Muscle of leg (tissue), 11 donors: ENCODE data around the gene PROX1. TPM values are rescaled to one million over a fixed set of nuclear protein-coding genes. Genes with fewer than 3 reads are reported as not detected.

Source experiments
- DNase-seq: peaks from one replicate; pipeline ENCODE4 v3.0.0; 2013
- H3K27ac ChIP-seq: one replicate; pipeline ENCODE4 v1.5.1; 2013; ENCODE audit warnings: mild to moderate bottlenecking, low read length, control low read depth
- H3K27me3 ChIP-seq: one replicate; pipeline ENCODE4 v1.6.1; 2013; ENCODE audit warnings: low read length; ENCODE audit not compliant: control insufficient read depth, insufficient read depth
- H3K36me3 ChIP-seq: one replicate; pipeline ENCODE4 v1.6.1; 2013; ENCODE audit warnings: low read length; ENCODE audit not compliant: control insufficient read depth, insufficient read depth
- H3K4me1 ChIP-seq: one replicate; pipeline ENCODE4 v1.6.1; 2013; ENCODE audit warnings: low read length; ENCODE audit not compliant: control insufficient read depth, insufficient read depth
- H3K4me3 ChIP-seq: one replicate; pipeline ENCODE4 v1.5.1; 2013; ENCODE audit warnings: low read length, control low read depth
- H3K9me3 ChIP-seq: replicated peaks from 2 replicates; pipeline ENCODE4 v1.6.1; 2013; ENCODE audit warnings: low read depth, low read length; ENCODE audit not compliant: control insufficient read depth
- WGBS: methylation state at CpG from one replicate; pipeline ENCODE4 v1.1.5; 2013; ENCODE audit warnings: missing lambda C conversion rate; ENCODE audit not compliant: insufficient coverage; 5-methylcytosine and 5-hydroxymethylcytosine counted together
- polyA plus RNA-seq, 8 donors: library from polyadenylated mRNA; unstranded; fragments of 120-200 nt; gene quantifications; one replicate each; pipeline versions ENCODE4 v1.2.1 to v1.2.3, GENCODE V29; 2013; ENCODE audit warnings: inconsistent platforms in 1 of 8, low replicate concordance in 1 of 8; ENCODE audit not compliant: insufficient read length in 8 of 8, insufficient read depth in 1 of 8
- total RNA-seq: library from RNA; stranded (reverse); fragments of 120-200 nt; gene quantifications from one replicate; pipeline ENCODE4 v1.2.4, GENCODE V29; 2013

The PROX1 gene
- total and polyA plus RNA-seq, 9 donors, result 6.5 to 13.8 (median 10.5) TPM

- Histone ChIP-seq H3K4me3 (no peak overlapping the region), H3K36me3 (no peaks in the 10 kb centered on the region), H3K9me3 (no peaks in the 10 kb centered on the region), H3K27ac (no peak overlapping the region), H3K4me1 (no peaks in the 10 kb centered on the region), H3K27me3 (no peaks in the 10 kb centered on the region)
- WGBS, result 72% methylated on average over 2 of the region's 2 CpGs
- no peak for DNase-seq
These were observed 26.8 kb upstream of the PROX1 start for GRCh38 chr1:213960963-213961362.

DNA sequence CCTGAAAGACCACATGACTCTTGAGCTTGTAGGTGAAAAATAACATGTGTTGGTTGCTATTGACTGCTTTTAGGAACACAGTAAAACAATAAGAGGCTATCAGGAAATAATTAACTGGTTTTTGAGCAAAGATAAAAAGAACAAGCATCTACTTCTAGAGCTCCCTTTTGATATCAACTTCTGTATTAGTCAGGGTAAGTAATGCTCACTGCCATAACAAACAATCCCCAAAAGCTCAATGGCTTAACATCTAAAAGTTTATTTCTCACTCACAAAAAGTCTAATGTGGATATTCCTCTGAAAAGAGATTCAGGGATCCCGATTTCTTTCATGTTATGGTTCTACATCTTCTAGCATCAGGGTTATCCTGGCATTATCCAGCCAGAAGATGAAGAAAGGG lies 25.3 kb upstream of the PROX1 start:
- no peak for DNase-seq
- no peaks in the 10 kb centered on the region for H3K9me3 ChIP-seq
- no peaks in the 10 kb centered on the region for H3K27me3 ChIP-seq
- no peak overlapping the region for H3K27ac ChIP-seq
- no peak overlapping the region for H3K4me3 ChIP-seq
- H3K36me3 ChIP-seq, result no peaks in the 10 kb centered on the region
- no peaks in the 10 kb centered on the region for H3K4me1 ChIP-seq
- WGBS, result no CpG with 5 or more reads among the region's 1 CpG

- H3K4me1 ChIP-seq, result no peaks in the 10 kb centered on the region
- no peaks in the 10 kb centered on the region for H3K36me3 ChIP-seq
- no peak overlapping the region for H3K27ac ChIP-seq
- H3K27me3 ChIP-seq, result no peaks in the 10 kb centered on the region
- H3K4me3 ChIP-seq, result no peak overlapping the region
- no peaks in the 10 kb centered on the region for H3K9me3 ChIP-seq
- no CpG with 5 or more reads among the region's 5 CpGs for WGBS
- DNase-seq, result no peak
These were observed 21.7 kb upstream of the PROX1 start for GRCh38 chr1:213966122-213966521.

DNA sequence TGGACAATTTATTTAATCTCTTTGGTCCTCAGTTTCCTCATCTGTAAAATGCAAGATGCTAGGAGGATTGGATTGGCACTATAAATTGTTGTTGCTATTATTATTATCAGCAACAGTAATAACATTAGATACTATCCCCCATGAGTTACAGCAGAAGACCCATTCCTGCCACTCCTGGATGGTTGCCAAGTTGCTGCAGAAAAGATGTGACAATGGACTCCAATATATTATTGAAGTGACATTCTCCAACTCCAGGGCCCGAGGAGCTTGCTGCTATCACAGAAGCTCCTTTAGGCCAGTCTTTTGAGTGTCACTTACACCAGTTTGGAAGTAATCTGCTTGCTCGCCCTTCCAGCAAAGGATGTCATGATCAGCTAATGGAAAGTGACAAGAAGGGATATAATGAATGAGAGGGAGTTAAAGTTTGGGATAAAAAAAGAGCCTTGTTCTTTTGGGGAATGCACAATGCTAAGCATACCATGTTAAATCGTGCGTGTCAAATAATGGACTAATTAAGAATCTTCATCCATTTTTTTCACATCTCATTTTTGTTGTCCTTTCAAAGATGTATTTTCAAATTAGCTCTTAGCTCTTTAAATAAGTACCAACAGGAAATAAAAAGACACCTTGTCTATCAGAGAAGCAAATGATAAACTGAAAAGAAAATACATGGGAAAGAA lies 19.5 kb upstream of the PROX1 start:
- H3K27me3 ChIP-seq, result no peaks in the 10 kb centered on the region
- H3K4me3 ChIP-seq, result no peak overlapping the region
- H3K4me1 ChIP-seq, result no peaks in the 10 kb centered on the region
- 100% methylated on average over 1 of the region's 4 CpGs for WGBS
- DNase-seq, result no peak
- no peak overlapping the region for H3K27ac ChIP-seq
- H3K36me3 ChIP-seq, result no peaks in the 10 kb centered on the region
- no peaks in the 10 kb centered on the region for H3K9me3 ChIP-seq

DNA sequence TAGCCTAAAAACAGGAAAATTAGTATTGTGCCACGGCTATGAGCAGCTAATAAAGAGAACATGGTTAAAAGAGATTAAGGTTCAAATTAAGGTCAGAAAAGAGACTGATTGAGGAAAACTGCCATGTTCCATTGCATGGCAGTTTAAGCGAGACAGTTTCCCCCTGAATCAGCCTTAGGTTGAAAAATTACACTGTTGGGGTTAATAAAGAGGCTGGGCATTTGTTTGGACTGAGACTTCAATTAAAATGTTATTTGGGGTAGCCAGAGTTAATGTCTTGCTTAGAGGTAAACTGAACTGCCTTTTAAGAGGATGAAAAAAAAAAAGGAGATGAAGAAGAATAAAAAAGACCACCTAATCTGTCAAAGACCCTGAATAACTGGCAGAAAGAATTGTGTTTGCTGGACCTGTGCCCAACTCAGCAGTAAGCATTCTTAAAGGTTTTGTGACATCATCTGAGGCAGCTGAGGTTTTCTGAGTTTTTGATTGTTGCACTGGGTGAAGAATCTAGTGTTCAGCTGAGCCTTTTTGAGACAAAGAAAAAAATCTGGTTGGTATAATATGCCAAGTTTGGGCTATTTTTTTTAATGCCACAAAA lies 17.7 kb upstream of the PROX1 start:
- H3K36me3 ChIP-seq, result no peaks in the 10 kb centered on the region
- no peak overlapping the region for H3K27ac ChIP-seq
- no peak overlapping the region for H3K4me3 ChIP-seq
- 46% methylated on average over 2 of the region's 2 CpGs for WGBS
- H3K4me1 ChIP-seq, result no peaks in the 10 kb centered on the region
- no peaks in the 10 kb centered on the region for H3K27me3 ChIP-seq
- no peak for DNase-seq
- H3K9me3 ChIP-seq, result no peaks in the 10 kb centered on the region

DNA sequence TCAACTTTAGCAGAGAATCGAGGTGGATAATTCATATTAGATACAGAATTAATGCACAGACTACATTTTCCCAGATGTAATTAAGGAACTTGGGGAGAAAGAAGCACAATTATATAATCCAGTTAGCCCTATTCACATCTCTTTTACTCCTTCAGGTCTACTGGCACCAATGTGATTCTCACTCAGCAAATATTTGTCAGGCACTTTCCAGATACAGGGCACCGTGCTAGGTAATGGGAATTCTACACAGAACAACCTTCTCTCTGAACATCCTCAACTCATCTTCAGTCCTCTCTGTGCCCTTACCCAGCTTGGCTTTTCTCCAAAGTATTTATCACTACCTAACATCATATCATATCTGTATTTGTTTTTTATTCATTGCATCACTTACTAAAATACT lies 15.6 kb upstream of the PROX1 start:
- no peak for DNase-seq
- Histone ChIP-seq H3K27me3 (peaks cover 4% of the 10 kb centered on the region), H3K27ac (no peak overlapping the region), H3K4me3 (no peak overlapping the region), H3K9me3 (no peaks in the 10 kb centered on the region), H3K36me3 (no peaks in the 10 kb centered on the region), H3K4me1 (no peaks in the 10 kb centered on the region)
- 63% methylated on average over 1 of the region's 2 CpGs for WGBS

- no peaks in the 10 kb centered on the region for H3K4me1 ChIP-seq
- no peaks in the 10 kb centered on the region for H3K36me3 ChIP-seq
- H3K4me3 ChIP-seq, result no peak overlapping the region
- no peak overlapping the region for H3K27ac ChIP-seq
- peaks cover 12% of the 10 kb centered on the region for H3K27me3 ChIP-seq
- H3K9me3 ChIP-seq, result no peaks in the 10 kb centered on the region
- no CpG with 5 or more reads among the region's 1 CpG for WGBS
- DNase-seq, result no peak
These were observed 14.6 kb upstream of the PROX1 start for GRCh38 chr1:213973129-213973528.

GRCh38 chr1:213976665-213977485 lies 10.9 kb upstream of the PROX1 start:
- Histone ChIP-seq H3K27me3 (peaks cover 42% of the 10 kb centered on the region), H3K4me1 (peaks cover 8% of the 10 kb centered on the region), H3K36me3 (no peaks in the 10 kb centered on the region), H3K9me3 (no peaks in the 10 kb centered on the region), H3K27ac (no peak overlapping the region), H3K4me3 (no peak overlapping the region)
- DNase-seq, result no peak
- WGBS, result 46% methylated on average over 6 of the region's 8 CpGs

DNA sequence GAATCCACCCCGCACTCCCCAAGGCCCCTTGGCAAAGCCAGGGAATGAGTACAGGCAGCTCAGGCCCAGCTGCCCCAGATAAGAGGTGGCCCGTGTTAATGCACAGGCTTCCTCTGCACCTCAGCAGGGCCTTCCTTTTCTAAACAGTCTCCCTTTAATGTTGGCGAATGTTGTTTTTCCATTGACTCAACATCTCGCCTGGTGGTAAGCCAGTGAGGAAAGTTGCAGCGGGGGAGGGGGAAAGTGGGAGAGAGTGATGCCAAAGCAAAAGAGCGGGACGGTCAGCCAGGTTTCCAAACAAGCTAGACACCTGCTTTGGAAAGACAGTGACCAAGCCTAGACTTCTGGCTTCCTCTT lies 10.3 kb upstream of the PROX1 start:
- Histone ChIP-seq H3K9me3 (no peaks in the 10 kb centered on the region), H3K4me3 (no peak overlapping the region), H3K36me3 (no peaks in the 10 kb centered on the region), H3K4me1 (peaks cover 11% of the 10 kb centered on the region), H3K27ac (no peak overlapping the region), H3K27me3 (peaks cover 48% of the 10 kb centered on the region)
- peak; percentile 73 for DNase-seq
- WGBS, result 34% methylated on average over 3 of the region's 7 CpGs

DNA sequence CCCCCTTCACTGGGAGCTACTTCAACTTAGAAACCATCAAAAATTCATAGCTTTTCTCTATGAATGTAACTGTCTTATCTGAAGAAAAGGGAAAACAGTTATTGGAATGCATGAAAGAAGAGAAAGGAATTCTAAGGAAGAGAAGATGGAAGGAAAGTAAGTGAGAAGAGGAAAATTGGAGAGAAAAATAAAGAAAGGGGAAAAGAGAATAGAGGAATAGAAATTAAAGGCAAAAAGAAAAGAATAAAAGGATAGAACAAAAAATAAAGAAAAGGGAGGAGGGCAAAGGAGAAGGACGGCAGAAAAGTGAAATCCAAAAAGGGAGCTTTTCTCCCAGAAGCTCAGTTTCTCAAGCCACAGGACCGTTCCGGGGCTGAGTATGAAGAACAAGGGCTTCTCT lies 9.9 kb upstream of the PROX1 start:
- peaks cover 11% of the 10 kb centered on the region for H3K4me1 ChIP-seq
- peaks cover 53% of the 10 kb centered on the region for H3K27me3 ChIP-seq
- no peak for DNase-seq
- H3K36me3 ChIP-seq, result no peaks in the 10 kb centered on the region
- no peak overlapping the region for H3K27ac ChIP-seq
- WGBS, result 30% methylated on average over 3 of the region's 3 CpGs
- H3K4me3 ChIP-seq, result no peak overlapping the region
- H3K9me3 ChIP-seq, result no peaks in the 10 kb centered on the region
